NCI-H345 (cell line): ENCODE results near the gene LIMA1.
A peak's percentile ranks its signal among the peaks of the same experiment; 100 is the strongest.
"Not testable (repeated sequence)": the region's sequence is repeated elsewhere in the genome, so short reads cannot be mapped to it uniquely, and the experiment has no call there.

Experiments
- DNase-seq: peaks from one replicate; lab custom pipeline; 2025; lab: John Stamatoyannopoulos, UW

Gene LIMA1

GRCh38 chr12:50186681-50187080 lies 96.6 kb downstream of the LIMA1 start:
- DNase-seq: no peak

- DNase-seq: no peak
Observed at GRCh38 chr12:50185970-50186663, 97.2 kb downstream of the LIMA1 start.

- DNase-seq: no peak
Observed at GRCh38 chr12:50185301-50185895, 97.9 kb downstream of the LIMA1 start.

- no peak for DNase-seq
Observed at GRCh38 chr12:50184261-50184660, 99.1 kb downstream of the LIMA1 start.

- DNase-seq: no peak
Observed at GRCh38 chr12:50182461-50182860, 100.9 kb downstream of the LIMA1 start.

GRCh38 chr12:50181691-50182090 lies 101.6 kb downstream of the LIMA1 start:
- DNase-seq: no peak

GRCh38 chr12:50175716-50176026 lies 107.6 kb downstream of the LIMA1 start:
- DNase-seq: no peak

- peak; percentile 23 for DNase-seq
Observed at GRCh38 chr12:50174971-50175715, 108.2 kb downstream of the LIMA1 start.

GRCh38 chr12:50167049-50167828 lies 116.1 kb downstream of the LIMA1 start, which contains the start of gene CERS5:
CERS5 (minus strand) TSS chr12:50167369; CDS start chr12:50167297, 72 bp downstream.
- peak; percentile 86 for DNase-seq

GRCh38 chr12:50166799-50167048 lies 116.6 kb downstream of the LIMA1 start:
- no peak for DNase-seq

- no peak for DNase-seq
Observed at GRCh38 chr12:50164963-50165362, 118.4 kb downstream of the LIMA1 start.

- no peak for DNase-seq
Observed at GRCh38 chr12:50162230-50162629, 121.1 kb downstream of the LIMA1 start.

- DNase-seq: no peak
Observed at GRCh38 chr12:50160643-50161042, 122.7 kb downstream of the LIMA1 start.

- no peak for DNase-seq
Observed at GRCh38 chr12:50157259-50157658, 126.1 kb downstream of the LIMA1 start.

- no peak for DNase-seq
Observed at GRCh38 chr12:50156641-50157040, 126.7 kb downstream of the LIMA1 start.

- DNase-seq: not testable (repeated sequence)
Observed at GRCh38 chr12:50154947-50155346, 128.4 kb downstream of the LIMA1 start.

GRCh38 chr12:50151047-50151687 lies 132.2 kb downstream of the LIMA1 start:
- no peak for DNase-seq

GRCh38 chr12:50149311-50149710 lies 134.0 kb downstream of the LIMA1 start:
- DNase-seq: no peak

GRCh38 chr12:50148011-50148410 lies 135.3 kb downstream of the LIMA1 start:
- DNase-seq: not testable (repeated sequence)

GRCh38 chr12:50147281-50147680 lies 136.0 kb downstream of the LIMA1 start:
- DNase-seq: no peak

- DNase-seq: no peak
Observed at GRCh38 chr12:50145439-50145838, 137.9 kb downstream of the LIMA1 start.

GRCh38 chr12:50142993-50143392 lies 140.3 kb downstream of the LIMA1 start:
- no peak for DNase-seq
